PC-9 (cell line): ENCODE data around the gene RPS15.

ENCODE experiments used
- CTCF ChIP-seq: fragments of 200-600 bp; sonication (generic); conservative IDR thresholded peaks from 2 replicates; pipeline ENCODE4 v1.6.1; 2017; ENCODE audit warnings: mixed run types, antibody characterized with exemption, mild to moderate bottlenecking, moderate library complexity
- EZH2 ChIP-seq: fragments of 200-600 bp; sonication (generic); IDR thresholded peaks from 2 replicates; pipeline ENCODE4 v1.8.0; 2017; ENCODE audit warnings: antibody characterized with exemption, low read depth

GRCh38 chr19:1417145-1417544 is 21.1 kb upstream of the RPS15 start:
- TF ChIP-seq CTCF: no peak
- no peak for TF ChIP-seq EZH2
